H1 (cell line): ENCODE results near the gene MAP2K5. TPM values are rescaled to one million over a fixed set of nuclear protein-coding genes. Genes with fewer than 3 reads are reported as not detected.

ENCODE experiments used
- CTCF ChIA-PET: fragments of 300-600 bp; sonication (Branson Sonifier 250); formaldehyde crosslinking; loops from one replicate; lab custom pipeline; 2021; ENCODE audit not compliant: partially characterized antibody; lab: Charles Lee
- POLR2A ChIA-PET: fragments of 300-600 bp; sonication (Branson Sonifier 250); formaldehyde crosslinking; loops from one replicate; lab custom pipeline; 2021; ENCODE audit warnings: inconsistent platforms; ENCODE audit not compliant: partially characterized antibody; lab: Charles Lee
- DNase-seq, 2 experiments: peaks; one replicate each; pipeline versions ENCODE4 v3.0.0 to v3.0.0-alpha.2; 2010 to 2022; ENCODE audit warnings: low spot score in 2 of 2, low read depth in 1 of 2, mixed read lengths in 1 of 2
- FAIRE-seq: peaks from 2 replicates; lab custom pipeline; 2011; peaks lifted over from hg19 to GRCh38; lab: Jason Lieb, UNC
- H2AFZ ChIP-seq: 2 replicates; pipeline ENCODE4 v1.8.1; 2012; ENCODE audit warnings: low read length, inconsistent platforms
- H2AK5ac ChIP-seq: 2 replicates; pipeline ENCODE4 v1.6.1; 2013; ENCODE audit warnings: low read depth, low read length
- H2BK120ac ChIP-seq: replicated peaks from 2 replicates; pipeline ENCODE3; 2013; ENCODE audit warnings: low read depth, low read length, inconsistent platforms
- H2BK12ac ChIP-seq: 2 replicates; pipeline ENCODE4 v1.6.1; 2013; ENCODE audit warnings: low read depth, low read length
- H2BK15ac ChIP-seq: 2 replicates; pipeline ENCODE4 v1.6.1; 2013; ENCODE audit warnings: low read length
- H2BK20ac ChIP-seq: 2 replicates; pipeline ENCODE4 v1.6.1; 2013; ENCODE audit warnings: low read length
- H2BK5ac ChIP-seq: 2 replicates; pipeline ENCODE4 v1.6.1; 2013; ENCODE audit warnings: low read depth, low read length
- H3K14ac ChIP-seq: 2 replicates; pipeline ENCODE4 v1.6.1; 2013; ENCODE audit warnings: inconsistent platforms; ENCODE audit not compliant: insufficient read length
- H3K18ac ChIP-seq: 2 replicates; pipeline ENCODE4 v1.6.1; 2013; ENCODE audit warnings: low read length; ENCODE audit errors: extremely low read depth
- H3K23ac ChIP-seq: 2 replicates; pipeline ENCODE4 v1.6.1; 2013; ENCODE audit warnings: inconsistent platforms; ENCODE audit not compliant: insufficient read length
- H3K23me2 ChIP-seq: 2 replicates; pipeline ENCODE4 v1.6.1; 2013; ENCODE audit warnings: low read depth, low read length
- H3K27ac ChIP-seq: 2 replicates; pipeline ENCODE4 v1.6.1; 2011; ENCODE audit warnings: low read depth, low read length, inconsistent platforms
- H3K27me3 ChIP-seq, 4 experiments: replicated peaks in 1 of 4; 1 replicate in 1 of 4; 2 replicates in 3 of 4; pipeline versions ENCODE4 v1.6.1 to v1.8.1; 2011 to 2013; ENCODE audit warnings: low read length in 3 of 4, mild to moderate bottlenecking in 3 of 4, inconsistent platforms in 2 of 4, mixed read lengths in 2 of 4, moderate library complexity in 1 of 4; ENCODE audit not compliant: control insufficient read depth in 3 of 4, insufficient read depth in 3 of 4; ENCODE audit errors: extremely low read depth in 1 of 4
- H3K36me3 ChIP-seq, 4 experiments: 2 replicates each; pipeline versions ENCODE4 v1.6.1 to v1.8.1; 2011 to 2013; ENCODE audit warnings: mild to moderate bottlenecking in 4 of 4, low read length in 3 of 4, moderate library complexity in 2 of 4, control low read depth in 1 of 4, inconsistent platforms in 1 of 4; ENCODE audit not compliant: insufficient read depth in 4 of 4, control insufficient read depth in 2 of 4
- H3K4ac ChIP-seq: replicated peaks from 2 replicates; pipeline ENCODE3; 2013; ENCODE audit warnings: low read length, low read depth, mixed read lengths, inconsistent platforms; ENCODE audit not compliant: insufficient read length
- H3K4me1 ChIP-seq, 4 experiments: replicated peaks in 1 of 4; 1 replicate in 1 of 4; 2 replicates in 3 of 4; pipeline versions ENCODE4 v1.6.1 to v1.8.1; 2011 to 2013; ENCODE audit warnings: low read length in 3 of 4, inconsistent platforms in 2 of 4, mixed read lengths in 1 of 4; ENCODE audit not compliant: insufficient read depth in 4 of 4, control insufficient read depth in 3 of 4
- H3K4me2 ChIP-seq, 2 experiments: 2 replicates each; pipeline versions ENCODE4 v1.6.1 to v1.8.1; 2011 to 2013; ENCODE audit warnings: low read depth in 2 of 2, low read length in 2 of 2, control low read depth in 1 of 2, inconsistent platforms in 1 of 2, mild to moderate bottlenecking in 1 of 2; ENCODE audit not compliant: insufficient read depth in 1 of 2
- H3K4me3 ChIP-seq, 4 experiments: fragments of 200-600, 300-600 bp in 1 of 4; sonication (generic), shearing (Covaris generic), sonication (Bioruptor Twin) in 1 of 4; 2 replicates each; pipeline versions ENCODE4 v1.5.1 to v1.8.1; 2011 to 2016; ENCODE audit warnings: low read length in 4 of 4, low read depth in 3 of 4, control low read depth in 2 of 4, inconsistent platforms in 2 of 4, mild to moderate bottlenecking in 2 of 4, mixed read lengths in 1 of 4, moderate library complexity in 1 of 4; ENCODE audit not compliant: insufficient read depth in 2 of 4; ENCODE audit errors: extremely low read depth in 1 of 4
- H3K56ac ChIP-seq: replicated peaks from 2 replicates; pipeline ENCODE3; 2013; ENCODE audit warnings: low read depth, mild to moderate bottlenecking, mixed read lengths, low read length, inconsistent platforms; ENCODE audit not compliant: insufficient read length
- H3K79me1 ChIP-seq: 2 replicates; pipeline ENCODE4 v1.6.1; 2013; ENCODE audit warnings: low read depth, low read length, control low read depth
- H3K79me2 ChIP-seq, 2 experiments: 2 replicates each; pipeline versions ENCODE4 v1.6.1 to v1.8.1; 2012 to 2013; ENCODE audit warnings: low read length in 2 of 2, mild to moderate bottlenecking in 2 of 2, inconsistent platforms in 1 of 2; ENCODE audit not compliant: insufficient read depth in 2 of 2, control insufficient read depth in 1 of 2
- H3K9ac ChIP-seq, 4 experiments: replicated peaks in 1 of 4; 1 replicate in 1 of 4; 2 replicates in 3 of 4; pipeline versions ENCODE4 v1.6.1 to v1.8.1; 2011 to 2013; ENCODE audit warnings: low read depth in 3 of 4, low read length in 3 of 4, control low read depth in 2 of 4, mild to moderate bottlenecking in 2 of 4, moderate library complexity in 2 of 4, inconsistent platforms in 1 of 4; ENCODE audit errors: extremely low read depth in 1 of 4
- H3K9me3 ChIP-seq, 2 experiments: 2 replicates each; pipeline versions ENCODE4 v1.6.1 to v1.8.1; 2012 to 2013; ENCODE audit warnings: mild to moderate bottlenecking in 2 of 2, moderate library complexity in 2 of 2, control low read depth in 1 of 2, inconsistent platforms in 1 of 2, low read depth in 1 of 2, low read length in 1 of 2, mixed read lengths in 1 of 2; ENCODE audit not compliant: insufficient read depth in 2 of 2
- H4K20me1 ChIP-seq, 2 experiments: replicated peaks in 1 of 2; 2 replicates each; pipeline versions ENCODE3 to v1.8.1; 2011 to 2013; ENCODE audit warnings: inconsistent platforms in 2 of 2, low read length in 2 of 2, mild to moderate bottlenecking in 1 of 2; ENCODE audit not compliant: insufficient read depth in 2 of 2, control insufficient read depth in 1 of 2
- H4K5ac ChIP-seq: 2 replicates; pipeline ENCODE4 v1.6.1; 2013; ENCODE audit warnings: low read length, low read depth, mixed read lengths, inconsistent platforms; ENCODE audit not compliant: insufficient read length
- H4K8ac ChIP-seq: 2 replicates; pipeline ENCODE4 v1.8.0; 2013; ENCODE audit warnings: mild to moderate bottlenecking, moderate library complexity, low read length, inconsistent platforms; ENCODE audit not compliant: insufficient read depth; ENCODE audit errors: extremely low read depth
- H4K91ac ChIP-seq: replicated peaks from 2 replicates; pipeline ENCODE3; 2013; ENCODE audit warnings: low read length, mixed read lengths, inconsistent platforms; ENCODE audit not compliant: insufficient read length
- CEBPB ChIP-seq: IDR thresholded peaks from 2 replicates; pipeline ENCODE4 v1.6.1; 2012; ENCODE audit warnings: low read depth, low read length
- CHD2 ChIP-seq: IDR thresholded peaks from 2 replicates; pipeline ENCODE4 v1.6.1; 2012; ENCODE audit warnings: low read length, improper control_type of control experiment
- CTBP2 ChIP-seq: IDR thresholded peaks from 2 replicates; pipeline ENCODE4 v1.7.0; 2011; ENCODE audit warnings: borderline replicate concordance, mild to moderate bottlenecking, moderate library complexity, mixed read lengths, low read length; ENCODE audit not compliant: insufficient read depth, insufficient read length
- E2F6 ChIP-seq: IDR thresholded peaks from 2 replicates; pipeline ENCODE4 v1.6.1; 2012; ENCODE audit warnings: inconsistent platforms
- GTF2F1 ChIP-seq: IDR thresholded peaks from 2 replicates; pipeline ENCODE4 v1.6.1; 2012; ENCODE audit warnings: low read depth, low read length, improper control_type of control experiment, borderline replicate concordance
- HDAC6 ChIP-seq: IDR thresholded peaks from one replicate; pipeline ENCODE4 v1.7.1; 2012; ENCODE audit warnings: low read depth, mild to moderate bottlenecking, inconsistent platforms, low read length, moderate library complexity
- KDM1A ChIP-seq: fragments of 200-600, 300-600 bp; sonication (generic); IDR thresholded peaks from 2 replicates; pipeline ENCODE4 v1.7.1; 2016; ENCODE audit warnings: mild to moderate bottlenecking, low read length, borderline replicate concordance
- KDM4A ChIP-seq: IDR thresholded peaks from one replicate; pipeline ENCODE4 v1.7.1; 2012; ENCODE audit warnings: low read depth, mild to moderate bottlenecking, moderate library complexity, low read length, inconsistent platforms; ENCODE audit not compliant: severe bottlenecking
- POLR2A ChIP-seq, 2 experiments: IDR thresholded peaks; 1 replicate in 1 of 2; 2 replicates in 1 of 2; pipeline ENCODE4 v1.6.1; 2011; ENCODE audit warnings: low read depth in 2 of 2, low read length in 2 of 2, mild to moderate bottlenecking in 2 of 2; ENCODE audit errors: control extremely low read depth in 1 of 2
- POLR2AphosphoS5 ChIP-seq: IDR thresholded peaks from 2 replicates; pipeline ENCODE4 v1.6.1; 2011; ENCODE audit warnings: low read depth, low read length
- SIX5 ChIP-seq: IDR thresholded peaks from 2 replicates; pipeline ENCODE4 v1.6.1; 2011; ENCODE audit warnings: mild to moderate bottlenecking, low read depth, low read length
- SRF ChIP-seq: IDR thresholded peaks from 2 replicates; pipeline ENCODE4 v1.6.1; 2011; ENCODE audit warnings: mild to moderate bottlenecking, low read depth, low read length, moderate library complexity
- TBP ChIP-seq: IDR thresholded peaks from 2 replicates; pipeline ENCODE4 v1.6.1; 2011; ENCODE audit warnings: low read depth, low read length, improper control_type of control experiment
- TCF12 ChIP-seq: IDR thresholded peaks from 2 replicates; pipeline ENCODE4 v1.6.1; 2011; ENCODE audit warnings: low read depth, mild to moderate bottlenecking, low read length
- YY1 ChIP-seq: IDR thresholded peaks from 2 replicates; pipeline ENCODE4 v1.6.1; 2011; ENCODE audit warnings: low read depth, mild to moderate bottlenecking, low read length
- ZNF274 ChIP-seq: IDR thresholded peaks from 2 replicates; pipeline ENCODE4 v1.7.0; 2012; ENCODE audit warnings: low read length, borderline replicate concordance; ENCODE audit errors: extremely low read depth
- WGBS, 2 experiments: shearing (Covaris generic) in 1 of 2; methylation state at CpG; one replicate each; pipeline versions ENCODE4 v1.1.6 to v1.1.7; 2013 to 2015; ENCODE audit warnings: low lambda C conversion rate in 2 of 2, mixed read lengths in 2 of 2, inconsistent platforms in 1 of 2, low coverage in 1 of 2, missing lambda C conversion rate in 1 of 2; ENCODE audit not compliant: insufficient replicate concordance in 2 of 2, insufficient coverage in 1 of 2, insufficient read length in 1 of 2; ENCODE audit errors: extremely low coverage in 1 of 2, missing lambda C conversion rate in 1 of 2; 5-methylcytosine and 5-hydroxymethylcytosine counted together
- polyA plus RNA-seq, 7 experiments: library from polyadenylated mRNA; depleted of rRNA in 3 of 7; stranded (reverse) in 5 of 7; unstranded in 2 of 7; fragments of >200 nt in 5 of 7; fragments of 200-250 nt in 2 of 7; gene quantifications; 1 replicate in 5 of 7; 2 replicates in 1 of 7; 4 replicates in 1 of 7; pipeline versions ENCODE4 v1.2.1 to v1.2.3, GENCODE V29; 2011 to 2013; ENCODE audit warnings: missing spikeins in 2 of 7, mixed read lengths in 2 of 7
- total RNA-seq: library from RNA; stranded (reverse); fragmentation: NEBNext Ultra II Directional; extraction: Animal tissue kit (Norgen Biotek cat#: 25700); gene quantifications from 2 replicates; pipeline ENCODE4 v1.2.1, GENCODE V29; 2021

Gene MAP2K5
- total and polyA plus RNA-seq, 2 of the 8 experiments (the other 6 are each of a cell fraction or from before 2014, with no cell fraction given), result 4.4 to 15.8 TPM

GRCh38 chr15:67809866-67810265, 267.4 kb downstream of the MAP2K5 start:
- no peaks in the 10 kb centered on the region; a peak in 2 of 7 replicates for H3K27me3 ChIP-seq
- H3K4me2 ChIP-seq, result no peak overlapping the region
- peak in 1 of 2 experiments; percentile 40 for DNase-seq
- H3K27ac ChIP-seq, result no peak overlapping the region
- H3K4me1 ChIP-seq, result peaks cover 0 to 21% (median 11%) of the 10 kb centered on the region in 4 experiments; a peak in 6 of 7 replicates
- H2AK5ac ChIP-seq, result no peak overlapping the region
- H3K18ac ChIP-seq, result no peak overlapping the region
- H3K79me1 ChIP-seq, result no peaks in the 10 kb centered on the region
- FAIRE-seq, result no peak
- no peaks in the 10 kb centered on the region for H3K79me2 ChIP-seq
- no peak overlapping the region for H2BK120ac ChIP-seq
- H2AFZ ChIP-seq, result no peak overlapping the region
- H3K14ac ChIP-seq, result no peak overlapping the region
- POLR2A ChIA-PET, result no interaction called here
- no peak overlapping the region for H2BK5ac ChIP-seq
- no peak overlapping the region for H3K56ac ChIP-seq
- H3K9me3 ChIP-seq, result no peaks in the 10 kb centered on the region
- H4K8ac ChIP-seq, result no peak overlapping the region; the same call in 1 of the 2 replicates
- H4K91ac ChIP-seq, result no peak overlapping the region
- no peak overlapping the region for H3K23ac ChIP-seq
- no peak overlapping the region for H3K4ac ChIP-seq
- CTCF ChIA-PET, result interaction anchor here (1.1 to 1.3 kb wide), 2 partner anchors 11 to 352 kb away, joined by 3 to 4 read pairs; no protein-coding TSS in a partner anchor
- no peak overlapping the region for H2BK15ac ChIP-seq
- H3K23me2 ChIP-seq, result no peaks in the 10 kb centered on the region
- H4K5ac ChIP-seq, result no peak overlapping the region
- H3K4me3 ChIP-seq, result no peak overlapping the region
- no peak overlapping the region for H2BK20ac ChIP-seq
- H2BK12ac ChIP-seq, result no peak overlapping the region
- H3K36me3 ChIP-seq, result no peaks in the 10 kb centered on the region
- no peaks in the 10 kb centered on the region for H4K20me1 ChIP-seq
- H3K9ac ChIP-seq, result no peak overlapping the region
- 84% methylated on average over 3 of the region's 6 CpGs; no CpG with 5 or more reads in 1 of the 2 experiments for WGBS, 2 experiments
- no peak for TF ChIP-seq HDAC6
- no peak for TF ChIP-seq YY1
- TF ChIP-seq SRF, result no peak
- TF ChIP-seq E2F6, result no peak
- TF ChIP-seq KDM1A, result no peak
- TF ChIP-seq GTF2F1, result no peak
- TF ChIP-seq TBP, result no peak
- no peak for TF ChIP-seq POLR2A (IDR thresholded peaks at IDR 0.05; ENCODE audit: control extremely low read depth in 1 of 2, low read depth in 2 of 2, low read length in 2 of 2)
- TF ChIP-seq SIX5, result no peak
- no peak for TF ChIP-seq ZNF274
- TF ChIP-seq POLR2AphosphoS5, result no peak
- TF ChIP-seq CEBPB, result no peak
- no peak for TF ChIP-seq KDM4A
- no peak for TF ChIP-seq TCF12
- no peak for TF ChIP-seq CHD2
- no peak for TF ChIP-seq CTBP2
